SHP77 (cell line): ENCODE data around the gene NBEAL2.

Experiments used
- DNase-seq, 2 experiments: peaks; one replicate each; lab custom pipeline; 2025; lab: John Stamatoyannopoulos, UW

NBEAL2 gene

GRCh38 chr3:46987319-46987742 lies 7.9 kb downstream of the NBEAL2 start:
- no peak for DNase-seq

GRCh38 chr3:46987743-46988401 lies 8.4 kb downstream of the NBEAL2 start:
- DNase-seq = no peak

- no peak for DNase-seq
Measured at GRCh38 chr3:46988616-46989015, 9.2 kb downstream of the NBEAL2 start.

DNA sequence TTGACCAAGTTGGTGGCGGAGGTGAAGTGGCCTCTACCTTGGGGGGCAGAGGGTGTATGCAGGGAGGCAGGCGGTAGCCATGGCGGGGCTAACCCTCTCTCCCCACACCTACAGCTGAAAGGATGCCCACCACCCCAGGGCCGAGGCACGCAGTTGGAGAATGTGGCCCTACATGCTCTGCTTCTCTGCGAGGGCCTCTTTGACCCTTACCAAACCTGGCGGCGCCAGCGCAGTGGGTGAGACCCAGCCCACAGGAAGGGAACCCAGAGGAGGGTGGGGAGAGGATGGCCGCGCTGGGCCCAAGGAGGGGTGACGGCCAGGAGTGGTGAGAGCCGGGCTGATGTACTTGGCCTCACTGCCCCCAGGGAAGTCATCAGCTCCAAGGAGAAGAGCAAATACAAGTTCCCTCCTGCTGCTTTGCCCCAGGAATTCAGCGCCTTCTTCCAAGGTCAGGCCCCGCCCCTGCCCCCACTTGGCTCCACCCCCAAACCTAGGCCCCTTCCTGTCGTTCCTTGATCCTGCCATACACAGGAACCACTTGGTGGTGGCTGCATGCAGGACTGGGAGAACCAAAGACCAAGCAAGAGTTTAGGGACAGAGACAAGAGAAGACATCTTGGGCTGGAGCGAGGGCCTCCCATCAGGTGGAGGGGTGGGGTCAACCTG lies 9.8 kb downstream of the NBEAL2 start:
- DNase-seq = no peak

GRCh38 chr3:46990573-46991374 lies 11.3 kb downstream of the NBEAL2 start:
- no peak for DNase-seq

- no peak for DNase-seq
Measured at GRCh38 chr3:46991406-46992165, 12.1 kb downstream of the NBEAL2 start.

GRCh38 chr3:46992231-46992630 lies 12.8 kb downstream of the NBEAL2 start:
- no peak for DNase-seq

GRCh38 chr3:46993292-46993691 lies 13.8 kb downstream of the NBEAL2 start:
- DNase-seq = no peak

DNA sequence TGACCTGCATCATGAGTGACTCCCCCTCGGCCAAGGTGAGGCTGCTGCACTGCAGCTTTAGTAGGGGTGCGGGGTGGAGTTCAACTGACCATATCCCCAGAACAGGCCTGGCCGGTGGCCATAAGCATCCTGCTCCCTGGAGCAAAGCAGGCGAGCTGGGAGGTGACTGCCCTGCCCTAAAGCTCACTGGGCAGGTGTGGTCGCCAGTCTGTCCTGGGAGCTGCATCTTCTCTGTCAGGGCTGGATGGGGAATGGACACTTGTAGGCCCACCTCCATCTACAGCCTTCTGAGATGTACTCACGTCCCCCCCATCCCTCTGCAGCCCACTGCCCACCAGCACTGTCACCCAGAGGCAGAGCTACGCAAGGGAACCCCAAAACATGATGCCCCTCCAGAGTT lies 14.5 kb downstream of the NBEAL2 start:
- no peak for DNase-seq

DNA sequence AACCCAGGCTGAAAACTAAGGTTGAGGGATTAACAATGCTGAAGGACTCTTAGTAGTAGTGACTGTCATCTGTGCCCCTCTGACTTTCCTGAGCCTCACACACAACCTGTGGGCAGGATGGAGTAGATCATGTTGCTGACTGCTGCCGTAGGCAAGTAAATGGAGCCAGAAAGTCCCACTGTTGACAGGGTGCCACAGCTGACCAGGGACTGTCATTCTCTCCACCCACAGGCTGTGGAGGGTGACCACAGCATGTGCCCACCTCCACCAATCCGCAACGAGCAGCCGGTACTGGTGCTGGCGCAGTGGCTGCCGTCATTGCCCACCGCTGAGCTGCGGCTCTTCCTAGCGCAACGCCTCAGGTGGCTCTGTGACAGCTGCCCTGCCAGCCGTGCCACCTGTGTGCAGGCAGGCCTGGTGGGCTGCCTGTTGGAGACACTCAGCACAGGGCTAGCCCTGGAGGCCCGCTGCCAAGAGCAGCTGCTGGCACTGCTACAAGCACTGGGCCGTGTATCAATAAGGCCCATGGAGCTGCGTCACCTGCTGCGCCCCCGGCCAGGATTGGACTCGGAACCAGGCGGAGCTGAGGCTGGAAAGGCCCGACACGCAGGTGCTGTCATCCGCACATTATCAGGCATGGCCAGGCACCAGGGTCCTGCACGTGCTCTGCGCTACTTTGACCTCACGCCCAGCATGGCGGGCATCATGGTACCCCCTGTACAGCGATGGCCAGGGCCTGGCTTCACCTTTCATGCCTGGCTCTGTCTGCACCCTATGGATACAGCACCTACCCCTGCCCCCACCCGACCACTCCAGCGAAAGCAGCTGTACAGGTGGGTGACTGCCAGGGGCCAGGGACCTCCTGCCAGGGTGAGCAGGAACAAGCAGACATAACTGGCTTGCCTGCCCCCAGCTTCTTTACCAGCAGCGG lies 15.6 kb downstream of the NBEAL2 start:
- no peak for DNase-seq

DNA sequence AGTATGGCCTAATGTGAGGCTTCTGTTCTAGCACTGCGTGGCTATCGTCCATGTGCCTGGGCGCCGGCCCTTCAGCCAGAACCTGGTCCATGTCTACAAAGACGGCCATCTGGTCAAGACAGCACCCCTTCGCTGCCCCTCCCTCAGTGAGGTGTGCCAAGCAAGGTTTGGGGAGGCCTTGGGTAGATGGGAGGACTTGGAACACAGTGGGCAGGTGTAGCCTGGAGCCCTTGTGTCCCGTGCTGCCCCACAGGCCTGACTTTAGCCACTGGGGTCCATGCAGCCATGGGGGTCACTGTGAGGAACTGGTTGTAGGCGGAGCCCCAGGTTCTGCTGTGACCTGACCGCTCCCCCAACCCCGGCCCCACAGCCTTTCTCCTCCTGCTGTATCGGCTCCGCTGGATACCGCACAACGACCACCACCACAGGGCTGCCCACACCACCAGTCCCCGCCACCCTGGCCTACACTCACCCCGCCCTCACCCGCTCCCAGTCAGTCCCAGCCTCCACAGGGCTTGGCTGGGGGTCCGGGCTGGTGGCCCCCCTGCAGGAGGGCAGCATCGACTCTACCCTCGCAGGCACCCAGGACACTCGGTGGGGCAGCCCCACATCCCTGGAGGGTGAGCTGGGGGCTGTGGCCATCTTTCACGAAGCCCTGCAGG lies 16.6 kb downstream of the NBEAL2 start:
- no peak for DNase-seq

GRCh38 chr3:46996689-46997452 lies 17.4 kb downstream of the NBEAL2 start:
- no peak for DNase-seq

DNA sequence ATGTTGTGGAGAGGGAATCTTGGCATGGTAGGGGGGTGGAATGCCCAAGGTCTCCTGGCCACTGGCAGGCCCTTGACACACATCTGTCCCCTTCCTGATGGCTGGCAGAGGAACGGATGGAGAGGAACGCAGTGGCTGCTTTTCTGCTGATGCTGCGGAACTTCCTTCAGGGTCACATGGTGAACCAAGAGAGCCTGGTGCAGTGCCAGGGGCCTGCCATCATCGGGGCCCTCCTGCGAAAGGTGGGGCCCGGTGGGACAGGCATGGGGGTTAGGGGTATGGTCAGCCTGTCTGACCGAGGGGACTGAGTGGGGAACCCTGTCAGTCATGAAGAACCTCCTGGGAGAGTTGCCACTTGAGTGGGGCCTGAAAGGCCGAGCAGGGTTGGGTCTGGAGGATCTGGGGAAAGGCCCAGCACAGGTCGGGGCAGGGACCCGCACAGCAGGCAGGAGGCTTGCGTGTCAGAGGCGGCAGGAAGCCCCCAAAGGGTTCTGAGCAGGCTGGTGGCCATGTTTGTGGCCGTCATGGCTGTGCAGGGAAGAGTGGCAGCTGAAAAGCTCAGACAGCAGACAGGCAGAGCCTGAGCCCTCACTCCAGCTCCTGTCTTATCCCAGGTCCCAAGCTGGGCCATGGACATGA lies 18.1 kb downstream of the NBEAL2 start:
- DNase-seq = no peak

DNA sequence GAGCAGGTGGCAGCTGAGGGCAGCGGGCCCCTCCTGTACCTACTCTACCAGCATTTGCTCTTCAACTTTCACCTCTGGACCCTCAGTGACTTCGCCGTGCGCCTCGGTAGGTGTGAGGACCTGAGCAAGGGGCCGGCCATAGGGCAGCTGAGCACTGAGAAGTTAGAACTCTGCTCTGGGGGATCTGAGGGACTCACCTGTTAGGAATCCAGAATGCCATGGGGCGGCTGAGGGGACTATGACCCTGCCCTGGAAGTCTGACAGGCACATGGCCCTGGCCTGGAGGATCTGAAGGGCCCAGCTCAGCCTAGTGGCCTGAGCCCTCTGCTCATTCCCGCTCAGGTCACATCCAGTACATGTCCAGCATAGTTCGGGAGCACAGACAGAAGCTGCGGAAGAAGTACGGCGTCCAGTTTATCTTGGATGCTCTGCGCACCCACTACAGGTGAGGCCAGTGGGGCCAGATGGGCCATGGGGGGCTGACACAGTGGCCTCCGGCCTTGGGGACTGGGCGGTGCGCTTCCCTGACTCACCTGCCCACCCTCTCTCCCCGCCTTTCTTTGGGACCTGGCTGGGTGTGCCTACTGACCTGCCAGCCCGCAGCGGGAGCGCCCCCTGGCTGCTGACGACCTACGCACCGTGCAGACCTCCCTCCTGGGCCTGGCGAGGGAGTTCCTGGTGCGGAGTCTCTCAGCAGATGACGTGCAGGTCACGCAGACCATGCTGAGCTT lies 18.8 kb downstream of the NBEAL2 start:
- DNase-seq = peak; percentile 10 to 70

DNA sequence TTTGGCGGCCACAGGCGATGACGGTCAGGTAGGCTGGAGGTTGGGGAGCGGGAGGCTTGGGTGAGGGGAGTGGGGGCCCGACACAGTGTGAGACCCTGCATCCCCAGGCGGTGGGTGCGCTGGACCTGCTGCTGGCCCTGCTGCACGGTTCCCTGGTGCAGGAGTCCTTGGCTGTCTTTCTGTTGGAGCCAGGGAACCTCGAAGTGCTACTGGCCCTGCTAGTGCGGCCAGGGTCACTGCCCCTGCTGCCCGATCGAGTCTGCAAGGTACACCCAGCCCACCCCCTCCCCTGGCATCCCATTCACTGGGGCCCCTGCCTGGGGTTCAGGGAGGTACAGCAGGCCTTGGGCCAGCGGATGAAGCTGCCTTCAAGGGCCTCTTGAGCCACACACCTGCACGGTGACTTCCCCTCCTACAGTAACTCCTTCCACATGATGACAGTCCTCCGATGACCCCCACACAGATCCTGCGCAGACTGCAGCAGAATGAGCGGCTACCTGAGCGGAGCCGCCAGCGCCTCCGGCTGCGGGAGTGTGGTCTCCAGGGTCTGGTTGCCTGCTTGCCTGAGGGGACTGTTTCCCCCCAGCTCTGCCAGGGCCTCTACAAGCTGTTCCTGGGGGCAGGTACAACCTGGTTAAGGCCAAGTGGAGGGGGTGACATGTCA lies 19.5 kb downstream of the NBEAL2 start:
- DNase-seq = no peak

DNA sequence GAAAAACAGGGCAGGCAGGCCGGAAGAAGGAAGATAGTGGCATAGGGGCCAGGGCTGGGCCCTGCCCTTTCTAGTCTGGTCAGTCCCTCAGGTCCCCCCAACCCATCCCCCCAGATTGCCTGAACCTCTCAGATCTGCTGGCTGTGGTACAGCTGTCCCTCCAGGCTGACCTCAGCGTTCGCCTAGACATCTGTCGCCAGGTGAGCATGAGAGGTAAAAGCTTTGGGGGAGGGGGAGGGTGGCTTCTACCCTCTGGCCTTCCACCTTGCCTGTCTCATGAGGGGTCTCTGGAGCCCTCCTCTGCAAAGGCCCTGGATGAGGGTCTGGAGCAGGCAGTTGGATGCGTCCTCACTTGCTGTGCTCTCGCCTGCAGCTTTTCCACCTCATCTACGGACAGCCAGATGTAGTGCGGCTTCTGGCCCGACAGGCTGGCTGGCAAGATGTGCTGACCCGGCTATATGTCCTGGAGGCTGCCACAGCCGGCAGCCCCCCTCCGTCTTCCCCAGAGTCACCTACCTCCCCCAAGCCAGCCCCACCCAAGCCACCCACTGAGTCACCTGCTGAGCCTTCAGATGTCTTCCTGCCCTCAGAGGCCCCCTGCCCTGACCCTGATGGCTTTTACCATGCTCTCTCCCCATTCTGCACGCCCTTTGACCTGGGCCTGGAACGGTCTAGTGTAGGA lies 20.2 kb downstream of the NBEAL2 start:
- no peak for DNase-seq

GRCh38 chr3:47000198-47000815 lies 20.8 kb downstream of the NBEAL2 start:
- no peak for DNase-seq
